ENCODE results near the gene PALM. TPM values are rescaled to one million over a fixed set of nuclear protein-coding genes. Genes with fewer than 3 reads are reported as not detected.

Gene PALM
- total and polyA plus RNA-seq, 9 donors: 2.9 to 169 (median 118) TPM

DNA sequence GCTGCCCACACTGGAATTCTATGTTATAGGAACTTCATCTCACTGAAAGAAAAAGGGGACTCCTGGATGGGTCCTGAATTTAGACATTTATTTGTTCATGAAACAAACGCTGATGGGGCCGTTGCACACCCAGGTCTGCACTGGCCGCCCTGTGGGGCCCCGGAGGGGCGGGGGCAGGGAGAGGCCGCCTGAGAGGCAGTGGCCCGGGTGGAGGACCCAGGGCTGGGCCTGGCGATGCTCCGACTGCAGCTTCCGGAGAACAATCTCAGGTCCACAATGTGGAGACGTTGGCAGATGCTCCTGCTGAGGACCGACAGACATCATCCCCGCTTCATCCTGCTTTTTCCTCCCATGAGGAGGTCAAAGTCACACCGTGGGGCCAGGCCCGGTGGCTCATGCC, 72.2 kb downstream of the PALM start:
- Histone ChIP-seq H3K27ac (no peak overlapping the region), H3K9me3 (no peaks in the 10 kb centered on the region), H3K4me1 (ENCODE audit: insufficient read depth) (peaks cover 4% of the 10 kb centered on the region), H3K27me3 (no peaks in the 10 kb centered on the region), H3K4me3 (no peak overlapping the region), H3K36me3 (no peaks in the 10 kb centered on the region)
- TF ChIP-seq, protein P1, sequence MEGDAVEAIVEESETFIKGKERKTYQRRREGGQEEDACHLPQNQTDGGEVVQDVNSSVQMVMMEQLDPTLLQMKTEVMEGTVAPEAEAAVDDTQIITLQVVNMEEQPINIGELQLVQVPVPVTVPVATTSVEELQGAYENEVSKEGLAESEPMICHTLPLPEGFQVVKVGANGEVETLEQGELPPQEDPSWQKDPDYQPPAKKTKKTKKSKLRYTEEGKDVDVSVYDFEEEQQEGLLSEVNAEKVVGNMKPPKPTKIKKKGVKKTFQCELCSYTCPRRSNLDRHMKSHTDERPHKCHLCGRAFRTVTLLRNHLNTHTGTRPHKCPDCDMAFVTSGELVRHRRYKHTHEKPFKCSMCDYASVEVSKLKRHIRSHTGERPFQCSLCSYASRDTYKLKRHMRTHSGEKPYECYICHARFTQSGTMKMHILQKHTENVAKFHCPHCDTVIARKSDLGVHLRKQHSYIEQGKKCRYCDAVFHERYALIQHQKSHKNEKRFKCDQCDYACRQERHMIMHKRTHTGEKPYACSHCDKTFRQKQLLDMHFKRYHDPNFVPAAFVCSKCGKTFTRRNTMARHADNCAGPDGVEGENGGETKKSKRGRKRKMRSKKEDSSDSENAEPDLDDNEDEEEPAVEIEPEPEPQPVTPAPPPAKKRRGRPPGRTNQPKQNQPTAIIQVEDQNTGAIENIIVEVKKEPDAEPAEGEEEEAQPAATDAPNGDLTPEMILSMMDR (IDR thresholded peaks at IDR 0.05): no peak
- no peak for TF ChIP-seq POLR2A (IDR thresholded peaks at IDR 0.05)
- TF ChIP-seq EP300 (IDR thresholded peaks at IDR 0.05): no peak
- intact Hi-C loops (cut with DNase I): no loop called here
- 88 to 91% (median 91%) methylated on average over 15 of the region's 15 CpGs for WGBS, 3 donors
- no peak for DNase-seq

DNA sequence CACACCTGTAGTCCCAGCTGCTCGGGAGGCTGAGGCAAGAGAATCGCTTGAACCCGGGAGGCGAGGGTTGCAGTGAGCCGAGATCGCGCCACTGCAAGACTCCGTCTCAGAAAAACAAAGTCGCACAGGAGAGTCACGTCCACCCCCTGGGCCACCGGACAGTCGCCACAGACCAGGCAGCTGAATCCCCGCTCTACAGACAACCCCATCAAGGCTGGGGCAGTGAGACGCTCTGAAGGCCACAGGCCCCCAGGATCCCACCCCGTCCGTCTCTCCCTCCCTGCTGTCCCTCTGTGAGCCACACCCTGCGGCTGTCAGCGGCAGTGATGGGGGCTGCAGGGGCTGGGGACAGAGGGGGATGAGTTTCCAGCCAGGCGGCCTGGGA, 73.1 kb downstream of the PALM start:
- Histone ChIP-seq H3K36me3 (no peaks in the 10 kb centered on the region), H3K4me3 (no peak overlapping the region), H3K4me1 (ENCODE audit: insufficient read depth) (peaks cover 4% of the 10 kb centered on the region), H3K27me3 (no peaks in the 10 kb centered on the region), H3K27ac (no peak overlapping the region), H3K9me3 (no peaks in the 10 kb centered on the region)
- no peak for DNase-seq
- 90 to 93% (median 91%) methylated on average over 18 to 19 of the region's 19 CpGs for WGBS, 3 donors
- TF ChIP-seq POLR2A (IDR thresholded peaks at IDR 0.05) (no peak), EP300 (IDR thresholded peaks at IDR 0.05) (no peak)
- TF ChIP-seq, protein P1 (IDR thresholded peaks at IDR 0.05): no peak
- intact Hi-C loops (cut with DNase I): no loop called here

DNA sequence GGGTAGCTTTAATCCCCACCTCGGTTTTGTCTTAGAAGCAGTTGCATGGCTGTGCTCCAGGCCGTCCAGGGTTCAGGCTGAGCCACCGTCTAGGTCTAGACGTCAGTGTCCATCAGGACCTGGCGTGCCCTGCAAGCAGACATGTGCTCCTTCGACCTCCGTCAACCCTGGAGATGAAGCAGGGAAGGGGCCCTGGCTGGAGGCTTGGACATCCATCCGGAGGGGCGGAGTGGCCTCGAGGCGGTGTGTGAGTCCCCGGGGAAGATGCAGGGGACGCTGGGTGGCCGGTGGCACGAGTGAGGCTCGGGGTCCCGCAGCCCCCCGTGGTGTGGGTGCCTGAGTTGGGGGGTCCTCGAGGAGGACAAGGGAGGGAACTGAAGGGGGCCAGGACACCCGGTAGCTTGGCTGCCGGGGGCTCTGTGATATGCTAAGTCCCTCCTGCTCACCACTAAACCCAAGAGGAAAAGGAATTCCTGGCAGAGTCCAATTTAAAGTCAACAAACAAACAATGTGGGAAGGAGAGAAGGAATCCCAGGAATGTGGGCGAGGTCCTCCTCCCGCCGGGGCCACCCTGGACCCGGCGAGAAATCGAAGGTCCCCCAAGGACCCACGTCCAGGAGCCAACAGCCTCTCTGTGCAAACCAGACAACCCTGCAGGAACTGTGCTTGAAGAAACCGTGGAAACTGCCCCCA, 73.6 kb downstream of the PALM start:
- no peaks in the 10 kb centered on the region for H3K36me3 ChIP-seq
- H3K27me3 ChIP-seq: no peaks in the 10 kb centered on the region
- H3K9me3 ChIP-seq: no peaks in the 10 kb centered on the region
- TF ChIP-seq EP300 (IDR thresholded peaks at IDR 0.05) (no peak), POLR2A (IDR thresholded peaks at IDR 0.05) (no peak)
- TF ChIP-seq, protein P1 (IDR thresholded peaks at IDR 0.05): no peak
- intact Hi-C loops (cut with DNase I): no loop called here
- H3K4me1 ChIP-seq (ENCODE audit: insufficient read depth): peaks cover 4% of the 10 kb centered on the region
- H3K4me3 ChIP-seq: no peak overlapping the region
- 20 to 26% (median 25%) methylated on average over 28 to 29 of the region's 29 CpGs for WGBS, 3 donors
- DNase-seq: no peak
- H3K27ac ChIP-seq: no peak overlapping the region

DNA sequence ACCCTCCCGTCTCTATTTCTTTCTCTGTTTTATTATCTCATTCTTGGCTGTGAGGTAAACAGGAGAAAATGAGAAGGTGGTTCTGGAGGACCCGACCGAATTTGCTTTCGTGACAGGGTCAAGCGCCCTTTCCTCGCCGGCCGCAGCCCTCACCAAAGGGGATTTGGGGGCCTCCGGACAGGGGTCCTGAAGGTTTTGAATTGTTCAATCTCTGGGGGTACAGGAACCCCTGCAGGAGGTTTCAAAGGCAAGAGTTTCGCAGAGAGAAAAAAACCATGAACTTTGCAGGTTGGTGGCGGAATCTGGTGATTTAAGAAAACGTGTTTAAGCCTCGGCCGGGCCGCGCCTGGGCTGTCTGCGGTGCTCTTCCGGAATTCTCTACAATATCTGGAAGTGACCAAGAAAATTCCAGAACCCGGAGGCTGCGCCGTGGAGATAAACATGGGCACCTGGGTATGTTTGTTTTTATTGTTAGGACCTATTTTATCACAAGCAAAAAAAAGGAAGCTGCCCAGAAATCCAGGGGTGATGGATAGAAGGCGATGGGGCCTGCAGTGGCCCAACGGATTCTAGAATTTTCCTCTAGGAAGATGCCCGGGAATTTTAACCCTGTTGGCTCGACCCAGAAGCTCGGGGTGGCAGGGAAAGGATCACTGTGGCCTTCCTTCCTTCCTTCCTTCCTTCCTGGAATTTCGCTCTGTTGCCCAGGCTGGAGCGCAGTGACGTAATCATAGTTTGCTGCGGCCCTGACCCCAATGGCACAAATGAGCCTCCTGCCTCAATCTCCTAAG, 74.3 kb downstream of the PALM start:
- no peak for DNase-seq
- WGBS, 3 donors: 45 to 54% (median 53%) methylated on average over 30 of the region's 30 CpGs
- Histone ChIP-seq H3K36me3 (no peaks in the 10 kb centered on the region), H3K9me3 (no peaks in the 10 kb centered on the region), H3K27ac (no peak overlapping the region), H3K27me3 (no peaks in the 10 kb centered on the region), H3K4me1 (ENCODE audit: insufficient read depth) (peaks cover 4% of the 10 kb centered on the region), H3K4me3 (no peak overlapping the region)
- TF ChIP-seq POLR2A (IDR thresholded peaks at IDR 0.05) (no peak), EP300 (IDR thresholded peaks at IDR 0.05) (no peak)
- TF ChIP-seq, protein P1 (IDR thresholded peaks at IDR 0.05): no peak
- intact Hi-C loops (cut with DNase I): no loop called here
